GM08714 (cell line): Measurements from ENCODE around the gene TMEM115.

Source experiments
- H3K4me3 ChIP-seq: fragments of 200-500 bp; sonication (Bioruptor generic); 2 replicates; pipeline ENCODE4 v1.5.1; 2014; ENCODE audit warnings: mild to moderate bottlenecking, low read length, inconsistent platforms
- ZNF274 ChIP-seq: IDR thresholded peaks from 2 replicates; pipeline ENCODE4 v1.6.1; 2012; ENCODE audit warnings: mild to moderate bottlenecking, low read depth, low read length

TMEM115 gene, protein sequence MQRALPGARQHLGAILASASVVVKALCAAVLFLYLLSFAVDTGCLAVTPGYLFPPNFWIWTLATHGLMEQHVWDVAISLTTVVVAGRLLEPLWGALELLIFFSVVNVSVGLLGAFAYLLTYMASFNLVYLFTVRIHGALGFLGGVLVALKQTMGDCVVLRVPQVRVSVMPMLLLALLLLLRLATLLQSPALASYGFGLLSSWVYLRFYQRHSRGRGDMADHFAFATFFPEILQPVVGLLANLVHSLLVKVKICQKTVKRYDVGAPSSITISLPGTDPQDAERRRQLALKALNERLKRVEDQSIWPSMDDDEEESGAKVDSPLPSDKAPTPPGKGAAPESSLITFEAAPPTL

DNA sequence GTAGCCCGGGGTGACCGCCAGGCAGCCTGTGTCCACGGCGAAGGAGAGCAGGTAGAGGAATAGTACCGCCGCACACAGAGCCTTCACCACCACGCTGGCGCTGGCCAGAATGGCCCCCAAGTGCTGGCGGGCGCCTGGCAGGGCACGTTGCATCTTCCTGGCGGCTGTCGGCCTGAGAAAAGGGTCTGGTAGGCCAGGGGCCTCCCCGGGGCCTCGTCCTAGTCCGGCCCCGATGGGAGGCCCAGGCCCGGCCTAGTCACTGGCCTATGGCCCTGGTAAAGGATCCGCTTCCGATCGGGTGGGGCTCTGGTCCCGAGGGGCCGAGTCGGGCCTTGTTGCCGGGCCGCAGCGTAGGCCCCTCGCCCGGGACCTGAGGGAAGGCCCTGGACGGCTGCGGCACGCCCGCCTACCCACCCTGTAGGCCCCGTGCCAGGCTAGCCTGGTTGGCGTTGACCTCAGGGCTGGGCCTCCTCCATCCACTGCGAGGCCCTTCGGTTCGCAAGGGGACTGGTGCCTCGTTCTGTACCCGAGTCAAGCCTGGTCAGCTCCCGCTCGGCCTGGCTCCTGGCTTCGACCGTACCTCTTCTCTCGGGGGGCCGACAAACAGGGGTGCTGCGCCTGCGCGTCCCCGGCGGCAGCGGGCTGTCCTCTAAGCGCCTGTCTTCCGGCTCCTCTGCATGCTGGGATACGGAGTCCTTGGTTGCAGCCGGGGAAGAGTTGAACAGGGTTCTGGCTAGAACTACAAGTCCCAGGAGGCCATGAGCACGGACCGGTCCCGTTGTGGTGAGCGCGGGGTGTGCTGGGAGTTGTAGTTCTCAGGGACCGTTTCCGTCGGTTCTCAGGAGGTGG lies at the start of gene TMEM115:
TSS of gene TMEM115 (minus strand) at position 611 of the 849 bp plus-strand sequence. CDS start at position 153, 458 bp downstream.
- no peak for TF ChIP-seq ZNF274

DNA sequence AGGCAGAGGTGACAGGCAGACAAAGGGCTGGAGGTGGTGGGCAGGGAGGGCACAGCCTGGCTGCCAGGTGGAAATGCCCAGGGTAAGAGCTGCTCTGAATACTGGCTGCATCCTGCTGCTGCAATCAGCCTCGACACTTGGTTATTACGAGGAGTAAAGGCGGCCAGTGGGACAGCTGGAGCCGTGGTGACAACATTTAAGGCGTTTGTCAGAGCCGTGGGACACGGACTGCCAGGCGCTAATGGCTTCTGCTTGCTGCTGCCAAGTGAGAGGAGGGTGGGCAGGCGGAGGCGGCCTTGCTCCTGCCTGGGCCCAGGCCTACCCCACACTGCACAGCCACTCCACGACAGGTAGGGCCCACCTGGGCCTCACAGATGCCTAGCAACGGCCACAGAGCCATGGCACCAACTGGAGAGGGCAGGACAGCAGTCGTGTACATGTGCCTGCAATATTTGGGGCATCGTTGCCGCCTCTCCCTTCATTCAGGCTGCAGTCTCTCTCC lies 49.2 kb upstream of the TMEM115 start:
- no peak overlapping the region for H3K4me3 ChIP-seq
- no peak for TF ChIP-seq ZNF274

More for the DNA sequence above, at the start of gene TMEM115:
- H3K4me3 ChIP-seq, result peak within 1 kb of the TSS; percentile 71

DNA sequence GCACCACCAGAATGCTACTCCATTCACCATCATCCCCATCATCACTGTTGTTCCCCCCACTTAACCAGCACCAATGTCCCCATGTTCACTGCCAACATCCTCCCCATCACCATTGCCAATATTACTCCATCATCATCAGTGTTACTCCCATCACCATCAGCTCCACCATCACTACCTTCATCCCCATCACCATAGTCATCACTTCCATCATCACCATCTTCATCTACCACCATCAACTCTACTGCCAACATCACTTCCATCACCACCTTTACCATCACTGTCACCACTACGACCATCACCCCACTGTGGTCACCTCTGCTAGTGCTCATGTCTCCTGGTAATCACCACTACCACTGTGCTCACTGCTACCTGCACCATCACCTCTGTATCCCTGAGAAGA lies 47.2 kb upstream of the TMEM115 start:
- no peak overlapping the region for H3K4me3 ChIP-seq
- no peak for TF ChIP-seq ZNF274

- no peak overlapping the region for H3K4me3 ChIP-seq
Measured at GRCh38 chr3:50405249-50405648, 45.9 kb upstream of the TMEM115 start.

DNA sequence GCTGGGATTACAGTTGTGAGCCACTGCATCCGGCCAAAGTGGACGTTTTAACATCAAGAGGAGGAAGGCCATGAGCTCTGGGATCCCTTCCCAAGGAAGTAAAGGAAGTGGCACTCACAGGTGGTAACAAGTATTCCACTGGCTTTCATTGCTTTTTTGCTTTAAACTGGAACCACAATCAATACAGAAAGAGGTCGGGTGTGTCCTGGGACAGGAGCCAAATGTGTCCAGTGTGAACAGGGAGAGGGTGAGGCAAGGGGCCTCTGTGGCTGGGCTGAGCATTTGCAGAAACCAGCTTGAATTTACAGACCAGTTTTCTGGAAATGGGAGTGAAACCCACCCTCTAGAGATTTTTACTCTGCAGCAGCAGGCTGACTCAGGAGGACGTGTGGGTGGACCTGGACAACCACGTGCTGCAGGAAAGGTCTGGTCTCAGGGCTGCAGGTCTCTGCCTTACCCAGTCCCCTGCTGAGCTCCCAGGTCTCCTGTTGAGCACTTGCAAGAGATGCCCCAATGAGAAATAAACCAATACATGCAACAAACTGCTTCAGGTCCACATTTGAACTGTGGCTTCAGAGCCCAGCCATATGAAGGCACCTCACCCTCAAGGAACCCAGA lies 42.8 kb upstream of the TMEM115 start:
- H3K4me3 ChIP-seq, result no peak overlapping the region
- TF ChIP-seq ZNF274, result no peak

More at GRCh38 chr3:50405249-50405648, 45.9 kb upstream of the TMEM115 start:
- no peak for TF ChIP-seq ZNF274

- no peak for TF ChIP-seq ZNF274
- H3K4me3 ChIP-seq, result no peak overlapping the region
Measured at GRCh38 chr3:50396502-50396901, 37.2 kb upstream of the TMEM115 start.

GRCh38 chr3:50395070-50395860 lies 35.9 kb upstream of the TMEM115 start:
- TF ChIP-seq ZNF274, result no peak
- H3K4me3 ChIP-seq, result no peak overlapping the region

GRCh38 chr3:50393061-50393460 lies 33.7 kb upstream of the TMEM115 start:
- no peak overlapping the region for H3K4me3 ChIP-seq
- no peak for TF ChIP-seq ZNF274

DNA sequence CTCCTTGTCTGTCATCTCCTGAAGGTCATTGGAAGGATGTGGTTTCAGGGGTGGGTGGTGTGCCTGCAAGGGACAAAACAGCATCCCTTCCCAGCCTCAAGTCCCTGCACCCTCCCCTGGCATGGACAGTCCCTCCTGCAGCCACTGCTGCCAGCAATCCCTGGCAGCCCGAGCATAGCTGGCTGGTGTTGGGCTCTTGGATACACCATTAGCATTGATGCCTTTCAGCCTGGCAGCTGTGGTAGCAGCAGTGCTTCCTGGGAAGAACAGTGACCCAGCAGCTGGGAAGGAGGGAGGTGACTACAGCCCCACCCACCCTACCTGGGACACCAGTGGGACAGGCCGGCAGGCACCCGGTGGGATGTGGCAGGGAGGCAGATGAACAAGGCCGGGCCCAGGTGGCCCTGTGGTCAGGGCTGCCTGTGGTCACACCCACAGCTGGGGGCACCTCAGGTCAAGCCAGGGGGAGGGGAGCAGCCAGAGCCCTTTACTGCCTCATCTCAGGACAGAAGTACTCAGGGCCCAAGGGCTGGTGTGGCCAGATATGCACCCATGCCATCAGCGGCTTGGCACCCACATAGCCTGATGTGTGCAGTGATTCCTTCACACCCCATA lies 32.9 kb upstream of the TMEM115 start:
- no peak overlapping the region for H3K4me3 ChIP-seq
- TF ChIP-seq ZNF274, result no peak

DNA sequence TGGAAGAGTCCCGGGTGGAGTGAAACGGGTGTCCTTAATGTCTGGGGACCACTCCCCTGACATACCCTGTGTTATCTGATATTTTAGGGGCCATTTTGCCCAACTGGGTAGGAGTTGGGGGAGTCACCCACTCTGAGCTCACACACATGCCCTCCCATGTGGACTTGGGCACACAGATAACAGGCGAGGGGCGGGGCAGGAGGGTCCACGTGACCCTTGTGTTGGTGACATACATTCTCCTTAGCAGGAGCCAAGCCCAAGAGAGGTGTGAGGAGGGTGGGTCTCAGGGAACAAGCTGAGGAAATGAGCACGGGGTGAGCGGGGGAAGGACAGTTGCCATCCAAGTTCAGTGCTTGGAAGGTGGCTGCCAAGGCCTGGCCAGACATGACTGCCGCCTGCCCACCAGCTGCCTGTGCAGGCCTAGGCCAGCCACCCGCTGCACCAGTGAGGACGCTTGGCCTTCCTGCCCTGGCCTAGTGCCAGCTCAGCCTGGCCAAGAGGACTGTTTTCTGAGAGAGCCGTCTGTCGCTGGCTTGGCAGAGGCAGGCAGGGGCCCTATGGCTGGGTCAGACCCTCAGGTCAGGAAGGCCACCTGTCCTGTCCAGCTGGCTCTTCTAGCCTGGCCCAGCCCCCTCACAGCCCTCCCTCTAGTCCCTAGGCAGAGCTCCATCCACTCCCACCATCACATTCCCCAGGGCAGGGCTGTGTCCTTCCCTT lies 31.3 kb upstream of the TMEM115 start:
- no peak for TF ChIP-seq ZNF274
- H3K4me3 ChIP-seq, result no peak overlapping the region

- no peak overlapping the region for H3K4me3 ChIP-seq
- no peak for TF ChIP-seq ZNF274
Measured at GRCh38 chr3:50389414-50389767, 30.1 kb upstream of the TMEM115 start.

DNA sequence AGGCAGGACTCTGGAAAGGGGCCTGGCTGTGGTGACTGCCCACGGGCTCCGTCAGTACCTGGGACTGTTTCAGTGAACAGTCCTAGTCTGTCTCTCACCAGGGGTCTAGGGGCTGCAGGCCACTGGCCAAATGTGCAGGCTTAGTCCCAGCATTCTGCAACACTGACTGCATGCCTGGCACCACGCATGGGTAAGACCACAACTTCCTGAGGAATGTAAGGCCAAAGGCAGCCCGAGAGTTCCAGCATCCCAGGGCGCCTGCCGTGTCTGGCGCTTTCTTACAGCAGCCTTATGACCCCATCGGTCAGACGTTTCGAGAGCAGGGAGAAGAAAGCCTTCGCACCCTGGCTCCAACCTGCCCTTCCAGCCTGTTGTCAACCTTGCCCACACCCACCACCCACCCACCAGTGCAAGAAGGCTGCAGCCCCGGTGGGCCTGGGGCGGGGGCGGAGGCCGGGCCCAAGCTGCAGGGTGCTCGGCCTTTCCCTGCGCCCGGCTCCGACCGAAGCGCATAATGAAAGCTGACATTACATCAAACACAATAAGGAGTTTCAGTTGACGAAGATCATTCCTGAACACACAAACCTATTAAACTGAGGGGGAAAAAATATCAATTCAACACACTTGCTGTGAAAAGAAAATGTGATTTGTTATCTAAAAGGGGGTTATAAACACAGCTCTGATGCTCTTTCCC lies 29.5 kb upstream of the TMEM115 start:
- no peak for TF ChIP-seq ZNF274
- H3K4me3 ChIP-seq, result no peak overlapping the region
